GM18502 (cell line): ENCODE measurements around the gene DAPK1.

Experiments
- ATAC-seq: cut with Tn5 transposase; IDR thresholded peaks from one replicate; pipeline ENCODE4 v1.9.1; 2021; ENCODE audit warnings: mild to moderate bottlenecking; ENCODE audit not compliant: unreplicated experiment, poor library complexity

DAPK1 gene

DNA sequence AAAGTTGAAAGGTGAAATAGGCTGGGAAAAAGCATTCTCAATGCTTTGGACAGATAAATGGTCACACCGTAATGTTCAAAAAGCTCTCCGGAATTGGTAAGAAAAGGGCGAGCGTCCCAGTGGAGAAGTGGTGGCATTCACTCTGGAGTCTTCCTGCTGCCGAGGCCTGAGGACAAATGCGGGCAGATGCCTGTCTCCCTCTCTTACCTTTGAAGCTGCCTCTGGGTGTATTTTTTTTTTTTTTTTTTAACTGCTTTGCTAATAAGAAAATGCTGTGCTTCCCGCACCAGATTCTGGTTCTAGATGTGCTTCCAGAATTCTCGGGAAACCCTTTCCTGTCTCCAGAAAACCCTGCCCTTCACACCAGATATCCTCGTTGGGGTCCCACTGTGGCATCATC lies 203.8 kb downstream of the DAPK1 start:
- ATAC-seq, result no peak

DNA sequence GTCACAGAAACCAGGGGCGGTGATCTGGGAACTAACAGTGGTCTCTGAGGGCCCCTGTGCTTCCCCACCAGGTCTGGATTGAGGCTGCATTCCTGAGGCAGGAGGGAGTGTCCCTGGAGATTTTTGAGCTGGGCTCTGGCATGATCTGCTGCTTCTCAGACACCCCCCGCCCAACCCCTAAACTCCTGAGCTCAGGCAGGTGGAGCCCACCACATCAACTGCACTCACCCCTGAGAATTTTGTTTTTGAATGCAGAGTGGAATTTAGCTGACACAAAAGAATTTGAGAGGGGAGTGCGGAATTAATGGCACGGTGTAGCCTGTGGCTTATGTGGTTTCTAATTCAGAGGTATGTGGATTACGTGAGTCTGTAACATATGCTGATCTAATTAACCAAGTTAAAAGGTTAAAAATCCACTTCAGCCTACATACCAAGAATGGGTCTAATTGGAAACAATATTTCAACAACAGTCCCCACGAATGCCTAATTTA lies 204.3 kb downstream of the DAPK1 start:
- no peak for ATAC-seq

DNA sequence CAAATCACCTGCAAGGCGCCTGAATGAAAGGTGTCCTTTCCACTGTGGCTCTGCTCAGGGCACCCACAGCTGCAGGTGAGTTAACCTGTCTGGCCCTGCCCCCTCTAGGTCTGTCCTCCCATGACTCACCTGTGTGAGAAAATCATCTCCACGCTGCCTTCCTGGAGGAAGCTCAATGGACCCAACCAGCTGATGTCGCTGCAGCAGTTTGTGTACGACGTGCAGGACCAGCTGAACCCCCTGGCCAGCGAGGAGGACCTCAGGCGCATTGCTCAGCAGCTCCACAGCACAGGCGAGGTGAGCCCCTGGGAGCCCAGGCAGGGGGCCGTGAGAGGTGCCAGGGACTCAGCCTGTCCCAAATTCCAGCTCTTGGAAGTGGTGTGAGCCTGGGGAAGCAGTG lies 205.3 kb downstream of the DAPK1 start:
- ATAC-seq, result no peak

- ATAC-seq, result no peak
Observed at GRCh38 chr9:87703636-87704276, 206.1 kb downstream of the DAPK1 start.

DNA sequence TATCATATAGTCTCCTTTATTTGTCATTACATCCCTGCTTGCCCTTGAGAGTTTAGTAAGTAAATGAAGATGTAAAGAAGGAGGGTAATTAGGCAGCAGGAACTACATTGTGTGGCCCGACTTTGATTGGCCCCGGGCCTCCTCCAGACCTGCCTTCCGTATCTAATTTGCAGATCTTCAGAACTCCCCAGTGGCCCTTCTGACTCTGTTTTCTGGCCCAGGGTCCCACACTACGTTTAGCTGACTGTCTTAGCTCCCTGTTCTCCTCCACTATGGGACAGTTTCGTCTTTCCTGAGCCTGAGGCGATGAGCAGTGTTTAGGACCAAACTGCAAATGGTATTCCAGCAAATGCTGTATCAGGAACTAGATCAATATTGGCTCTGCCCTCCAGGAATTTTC lies 206.7 kb downstream of the DAPK1 start:
- no peak for ATAC-seq

GRCh38 chr9:87706066-87706739 lies 208.5 kb downstream of the DAPK1 start:
- no peak for ATAC-seq

DNA sequence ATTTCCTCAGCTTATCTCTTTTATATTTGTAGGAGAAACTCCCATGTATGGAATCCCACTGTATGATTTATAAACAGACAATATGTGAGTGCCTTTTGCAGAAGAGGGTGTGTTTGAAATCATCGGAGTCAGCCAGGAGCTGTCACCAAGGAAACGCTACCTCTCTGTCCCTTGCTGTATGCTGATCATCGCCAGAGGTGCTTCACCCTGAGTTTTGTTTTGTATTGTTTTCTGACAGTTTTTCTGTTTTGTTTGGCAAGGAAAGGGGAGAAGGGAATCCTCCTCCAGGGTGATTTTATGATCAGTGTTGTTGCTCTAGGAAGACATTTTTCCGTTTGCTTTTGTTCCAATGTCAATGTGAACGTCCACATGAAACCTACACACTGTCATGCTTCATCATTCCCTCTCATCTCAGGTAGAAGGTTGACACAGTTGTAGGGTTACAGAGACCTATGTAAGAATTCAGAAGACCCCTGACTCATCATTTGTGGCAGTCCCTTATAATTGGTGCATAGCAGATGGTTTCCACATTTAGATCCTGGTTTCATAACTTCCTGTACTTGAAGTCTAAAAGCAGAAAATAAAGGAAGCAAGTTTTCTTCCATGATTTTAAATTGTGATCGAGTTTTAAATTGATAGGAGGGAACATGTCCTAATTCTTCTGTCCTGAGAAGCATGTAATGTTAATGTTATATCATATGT lies 210.3 kb downstream of the DAPK1 start:
- no peak for ATAC-seq

DNA sequence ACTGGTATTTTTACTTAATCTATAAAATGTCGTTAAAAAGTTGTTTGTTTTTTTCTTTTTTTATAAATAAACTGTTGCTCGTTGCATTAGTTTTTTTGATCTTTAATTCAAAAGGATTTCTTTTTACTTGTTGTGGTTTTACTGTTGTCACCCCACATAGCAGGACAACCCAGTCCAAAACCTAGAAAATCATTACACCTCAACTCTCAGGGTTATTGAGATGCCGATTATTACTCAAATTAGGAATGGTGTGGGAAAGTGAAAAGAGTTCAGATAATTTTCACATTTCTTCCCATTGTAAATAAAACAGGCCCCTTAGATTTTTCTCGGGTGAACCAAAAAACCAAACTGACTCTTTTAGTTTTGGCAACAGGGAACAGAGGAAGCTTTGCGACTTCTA lies 210.9 kb downstream of the DAPK1 start:
- no peak for ATAC-seq

- ATAC-seq, result no peak
Observed at GRCh38 chr9:87708986-87709728, 211.5 kb downstream of the DAPK1 start.

GRCh38 chr9:87710443-87710842 lies 212.8 kb downstream of the DAPK1 start:
- ATAC-seq, result no peak

DNA sequence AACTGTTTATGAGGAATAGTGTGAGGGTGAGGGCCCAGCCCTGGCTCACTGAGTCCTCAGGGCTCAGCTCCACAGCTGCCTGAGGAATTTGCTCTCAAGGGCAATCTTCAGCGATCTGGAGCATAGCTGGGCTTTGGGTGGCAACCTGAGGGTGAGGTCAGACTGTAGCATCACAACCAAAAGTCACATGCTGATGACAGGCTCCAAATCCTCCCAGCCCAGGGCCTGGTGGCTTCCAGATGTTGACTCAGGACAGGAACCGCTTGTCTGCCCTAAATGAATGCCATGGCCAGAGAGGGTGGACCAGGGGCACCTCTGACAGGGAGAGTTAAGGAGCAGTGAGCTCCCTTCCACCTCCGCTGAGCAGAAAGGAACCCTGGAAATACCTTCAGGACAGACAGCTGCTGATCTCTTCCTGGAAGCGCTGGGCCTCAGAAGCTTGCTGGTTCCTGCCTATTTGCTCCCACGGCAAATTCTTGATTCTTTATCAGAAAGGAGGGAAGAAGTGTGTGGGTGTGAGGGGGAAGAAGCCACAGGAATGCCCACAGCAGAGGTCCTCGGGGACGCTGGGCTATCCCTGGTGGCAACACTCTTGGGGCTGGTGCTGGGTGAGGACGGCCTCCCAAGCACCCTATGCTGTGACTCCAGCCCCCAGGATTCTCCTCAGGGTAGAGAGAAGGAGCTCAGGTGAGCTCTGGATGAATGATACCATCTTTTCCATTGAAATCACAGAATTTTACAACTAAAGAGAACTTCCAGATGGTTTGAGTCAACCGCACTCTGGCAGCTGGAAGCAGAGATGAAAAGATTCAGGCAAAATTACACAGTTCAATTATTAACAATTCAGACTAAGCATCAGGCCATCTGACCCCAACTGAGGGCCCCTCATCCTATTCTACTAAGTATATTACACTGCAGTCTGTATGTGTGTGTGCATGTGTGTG lies 214.5 kb downstream of the DAPK1 start:
- no peak for ATAC-seq

DNA sequence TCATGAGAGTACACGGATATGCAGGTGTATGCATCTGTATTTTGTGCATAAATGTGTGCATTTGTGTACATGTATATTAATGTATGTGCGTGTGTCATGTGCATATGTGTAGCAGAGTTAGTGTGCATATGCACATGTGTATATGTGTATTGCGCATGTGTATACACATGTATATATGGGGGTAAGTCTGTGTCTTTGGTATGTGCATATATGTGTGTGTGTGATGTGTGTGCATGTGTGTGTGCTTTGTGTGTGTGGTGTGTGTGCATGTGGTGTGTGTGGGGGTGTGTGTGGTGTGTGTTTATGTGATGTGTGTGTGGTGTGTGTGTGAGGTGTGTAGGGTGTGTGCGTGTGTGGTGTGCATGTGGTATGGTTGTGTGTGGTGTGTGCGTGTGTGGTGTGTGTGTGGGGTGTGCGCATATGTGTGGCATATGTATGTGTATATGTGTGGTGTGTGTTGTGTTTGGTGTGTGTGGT lies 215.2 kb downstream of the DAPK1 start:
- ATAC-seq, result no peak

GRCh38 chr9:87713278-87713987 lies 215.8 kb downstream of the DAPK1 start:
- ATAC-seq, result no peak

- no peak for ATAC-seq
Observed at GRCh38 chr9:87713988-87714330, 216.3 kb downstream of the DAPK1 start.

DNA sequence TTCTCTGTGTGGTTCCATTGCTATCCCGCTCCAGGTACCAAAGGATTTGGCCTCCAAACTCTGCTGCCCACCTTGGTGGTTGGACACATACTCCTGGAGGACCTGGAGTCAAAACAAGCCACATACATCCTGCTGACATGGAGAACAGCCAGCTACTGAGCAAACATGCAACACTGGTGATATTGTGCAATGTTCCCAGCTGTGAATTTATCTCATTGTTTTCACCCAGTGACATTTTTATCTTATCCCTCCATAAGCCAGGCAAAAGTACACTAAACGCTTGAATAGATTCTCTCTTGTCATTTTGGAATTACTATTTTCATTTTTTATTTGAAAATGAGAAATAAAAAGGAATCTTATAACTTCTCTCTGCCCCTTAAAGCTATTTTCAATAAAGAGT lies 217.2 kb downstream of the DAPK1 start:
- ATAC-seq, result no peak

DNA sequence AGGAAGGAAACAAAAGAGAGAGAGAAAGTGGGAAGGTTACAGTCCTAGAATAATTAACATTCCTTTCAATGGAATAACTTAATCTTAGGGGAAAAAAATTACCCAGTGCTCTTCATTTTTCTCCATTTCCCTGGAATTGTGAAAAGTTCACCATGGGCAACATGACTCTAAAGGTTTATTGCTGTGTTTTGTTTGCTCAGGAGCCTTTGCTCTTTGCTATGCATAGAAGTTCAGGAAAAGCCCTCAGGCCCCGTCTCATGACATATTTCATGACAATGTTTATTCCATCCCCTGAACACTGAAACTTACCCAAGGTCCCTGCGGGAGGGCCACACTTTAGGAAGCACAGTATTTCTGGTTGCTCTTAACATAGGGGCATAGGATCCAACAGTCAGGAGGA lies 218.5 kb downstream of the DAPK1 start:
- ATAC-seq, result no peak

DNA sequence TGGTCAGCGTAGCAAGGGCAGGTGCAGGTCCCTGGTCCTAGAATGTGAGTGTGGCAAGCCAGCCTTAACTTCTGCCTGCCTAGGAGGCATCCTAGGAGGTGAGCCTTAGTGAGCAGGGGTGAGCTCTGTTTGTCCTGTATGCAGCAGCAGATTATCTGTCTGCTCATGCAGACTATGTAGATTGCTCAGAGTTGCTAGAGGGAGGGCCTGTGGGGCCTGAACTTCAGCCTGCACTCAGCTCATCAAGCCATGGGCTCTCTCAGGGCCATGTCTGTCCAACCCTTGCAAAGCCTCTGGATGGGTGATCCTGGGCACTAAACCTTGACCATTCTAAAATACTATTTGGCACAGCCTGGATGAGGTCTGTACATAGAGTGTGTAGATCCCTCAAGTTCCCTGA lies 219.8 kb downstream of the DAPK1 start:
- no peak for ATAC-seq

DNA sequence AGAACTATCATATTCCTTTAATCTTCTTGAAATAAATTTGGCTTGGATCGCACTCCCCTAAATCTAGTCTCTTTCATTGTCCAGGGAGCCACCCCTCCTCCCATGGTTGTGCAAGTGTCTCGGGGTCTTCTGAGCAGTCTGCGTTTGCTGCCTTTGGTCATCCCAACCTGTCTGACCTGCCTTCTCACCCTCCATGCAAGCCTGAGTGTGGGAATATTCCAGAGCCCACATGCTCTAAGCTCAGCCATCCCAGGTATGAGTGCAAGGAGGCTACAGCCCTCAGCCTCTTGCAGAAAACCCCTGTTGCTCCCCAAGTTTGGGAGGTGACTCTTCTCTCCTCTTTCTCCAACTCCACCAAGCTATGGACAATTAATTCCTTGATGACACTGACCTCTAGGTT lies 220.6 kb downstream of the DAPK1 start:
- no peak for ATAC-seq
